ENCODE measurements around the gene EMILIN3. TPM values are rescaled to one million over a fixed set of nuclear protein-coding genes. Genes with fewer than 3 reads are reported as not detected.

Gene EMILIN3
- total and polyA plus RNA-seq, 2 donors (not counting 3 experiments of a cell fraction or from before 2014, with no cell fraction given) = 0.15 TPM; not detected in 1

- DNase-seq (ENCODE audit: low read depth, low spot score) = no peak
Measured at GRCh38 chr20:41349943-41350342, 16.7 kb downstream of the EMILIN3 start.

DNA sequence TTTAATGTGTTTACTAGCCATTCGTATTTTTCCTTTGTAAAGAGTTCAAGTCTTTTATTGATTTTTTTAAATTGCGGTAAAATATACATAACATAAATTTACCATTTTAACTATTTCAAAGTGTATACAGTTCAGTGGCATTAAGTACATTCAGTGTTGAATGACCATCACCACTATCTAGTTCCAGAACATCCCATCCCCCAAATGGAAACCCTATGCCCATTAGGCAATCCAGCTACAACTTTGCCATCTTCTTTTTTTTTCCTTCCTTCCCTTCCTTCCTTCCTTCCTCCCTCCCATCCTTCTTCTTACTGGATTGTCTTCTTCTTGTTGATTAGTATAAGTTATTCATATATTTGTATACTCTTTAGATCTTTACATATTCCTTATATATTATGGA is 17.4 kb downstream of the EMILIN3 start:
- intact Hi-C loops (cut with micrococcal nuclease) (no loop called here), dilution Hi-C loops (cut with MboI; ENCODE audit: extremely low pct_ligation_motif_present, low sequenced_read_pairs) (no loop called here)
- Histone ChIP-seq H3K27me3 (ENCODE audit: control insufficient read depth in 2 of 2, insufficient read depth in 2 of 2, low read length in 2 of 2) (no peaks in the 10 kb centered on the region), H3K79me2 (ENCODE audit: control insufficient read depth, insufficient read depth, low read length) (no peaks in the 10 kb centered on the region), H3K27ac (ENCODE audit: insufficient read depth, low read depth, low read length) (no peak overlapping the region), H3K9ac (replicated peaks; ENCODE audit: extremely low read depth, insufficient read depth, low read length) (no peak overlapping the region), H2AFZ (ENCODE audit: low read depth, low read length) (no peak overlapping the region), H4K20me1 (replicated peaks; ENCODE audit: control insufficient read depth, extremely low read depth, insufficient read depth, low read length) (no peaks in the 10 kb centered on the region), H3K4me3 (replicated peaks in 1 of 3; ENCODE audit: insufficient read depth in 1 of 3, low read depth in 1 of 3, low read length in 3 of 3) (no peak overlapping the region), H3K4me1 (ENCODE audit: control insufficient read depth, extremely low read depth, insufficient read depth, low read length) (no peaks in the 10 kb centered on the region), H3K9me3 (replicated peaks; ENCODE audit: control insufficient read depth, insufficient read depth, low read length) (no peaks in the 10 kb centered on the region), H3K4me2 (ENCODE audit: insufficient read depth, low read length) (no peak overlapping the region), H3K9me1 (replicated peaks; ENCODE audit: control insufficient read depth, extremely low read depth, insufficient read depth, low read length) (no peaks in the 10 kb centered on the region), H3K36me3 (ENCODE audit: control insufficient read depth in 2 of 2, extremely low read depth in 1 of 2, insufficient read depth in 2 of 2, low read length in 2 of 2) (no peaks in the 10 kb centered on the region)
- CTCF ChIA-PET = interaction anchor here (1.5 to 3.4 kb wide), 2 partner anchors 9 to 10 kb away, joined by 3 to 19 read pairs; partner anchors contain the start of gene LPIN3
- BruUV-seq (replicated peaks) = no TSS peak
- TF ChIP-seq EZH2 (IDR thresholded peaks at IDR 0.05; ENCODE audit: borderline replicate concordance, low read depth, low read length, severe bottlenecking) (no peak), FOS (IDR thresholded peaks at IDR 0.05; ENCODE audit: borderline replicate concordance, insufficient read depth, low read length) (no peak), POLR2A (IDR thresholded peaks at IDR 0.05; ENCODE audit: low read depth, low read length) (no peak), JUN (IDR thresholded peaks at IDR 0.05; ENCODE audit: borderline replicate concordance, insufficient read depth, insufficient read length, low read depth) (no peak), GATA2 (IDR thresholded peaks at IDR 0.05; ENCODE audit: insufficient read depth, insufficient read length, low read depth, low read length) (no peak), POLR2AphosphoS5 (IDR thresholded peaks at IDR 0.05; ENCODE audit: insufficient read depth, low read depth, low read length) (no peak), CTCF (IDR thresholded peaks at IDR 0.05; ENCODE audit: extremely low read depth in 1 of 2, insufficient read depth in 1 of 2, low read depth in 1 of 2, low read length in 2 of 2) (no peak), MYC (IDR thresholded peaks at IDR 0.05; ENCODE audit: low read depth, low read length) (no peak)
- TF ChIP-seq, protein P1, sequence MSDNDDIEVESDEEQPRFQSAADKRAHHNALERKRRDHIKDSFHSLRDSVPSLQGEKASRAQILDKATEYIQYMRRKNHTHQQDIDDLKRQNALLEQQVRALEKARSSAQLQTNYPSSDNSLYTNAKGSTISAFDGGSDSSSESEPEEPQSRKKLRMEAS (IDR thresholded peaks at IDR 0.05; ENCODE audit: insufficient read depth, insufficient read length) = no peak
- DNase-seq (ENCODE audit: low read depth, low spot score) = no peak
- no peak for FAIRE-seq
- POLR2A ChIA-PET = no interaction called here

More at GRCh38 chr20:41349943-41350342, 16.7 kb downstream of the EMILIN3 start:
- intact Hi-C loops (cut with micrococcal nuclease) (no loop called here), dilution Hi-C loops (cut with MboI; ENCODE audit: extremely low pct_ligation_motif_present, low sequenced_read_pairs) (no loop called here)
- BruUV-seq (replicated peaks) = no TSS peak
- H3K4me1 ChIP-seq (ENCODE audit: control insufficient read depth, extremely low read depth, insufficient read depth, low read length) = no peaks in the 10 kb centered on the region
- POLR2A ChIA-PET = no interaction called here
- H3K9me3 ChIP-seq (replicated peaks; ENCODE audit: control insufficient read depth, insufficient read depth, low read length) = no peaks in the 10 kb centered on the region
- H3K27ac ChIP-seq (ENCODE audit: insufficient read depth, low read depth, low read length) = no peak overlapping the region
- no peak overlapping the region for H3K4me2 ChIP-seq (ENCODE audit: insufficient read depth, low read length)
- H3K27me3 ChIP-seq (ENCODE audit: control insufficient read depth in 2 of 2, insufficient read depth in 2 of 2, low read length in 2 of 2) = no peaks in the 10 kb centered on the region
- no peak for TF ChIP-seq CTCF (IDR thresholded peaks at IDR 0.05; ENCODE audit: extremely low read depth in 1 of 2, insufficient read depth in 1 of 2, low read depth in 1 of 2, low read length in 2 of 2)
- H3K36me3 ChIP-seq (ENCODE audit: control insufficient read depth in 2 of 2, extremely low read depth in 1 of 2, insufficient read depth in 2 of 2, low read length in 2 of 2) = no peaks in the 10 kb centered on the region
- H3K4me3 ChIP-seq (replicated peaks in 1 of 3; ENCODE audit: insufficient read depth in 1 of 3, low read depth in 1 of 3, low read length in 3 of 3) = no peak overlapping the region
- no peak for FAIRE-seq
- H3K79me2 ChIP-seq (ENCODE audit: control insufficient read depth, insufficient read depth, low read length) = no peaks in the 10 kb centered on the region
- no peaks in the 10 kb centered on the region for H3K9me1 ChIP-seq (replicated peaks; ENCODE audit: control insufficient read depth, extremely low read depth, insufficient read depth, low read length)
- CTCF ChIA-PET = interaction anchor here (0.8 to 3.4 kb wide), 3 partner anchors 9 to 47 kb away, joined by 3 to 19 read pairs (median 3); partner anchors contain the start of gene LPIN3
- no peak overlapping the region for H2AFZ ChIP-seq (ENCODE audit: low read depth, low read length)
- H4K20me1 ChIP-seq (replicated peaks; ENCODE audit: control insufficient read depth, extremely low read depth, insufficient read depth, low read length) = no peaks in the 10 kb centered on the region
- H3K9ac ChIP-seq (replicated peaks; ENCODE audit: extremely low read depth, insufficient read depth, low read length) = no peak overlapping the region
